Measurements from ENCODE around the gene SMOC1. TPM values are rescaled to one million over a fixed set of nuclear protein-coding genes. Genes with fewer than 3 reads are reported as not detected.
A peak's percentile ranks its signal among the peaks of the same experiment; 100 is the strongest.

The SMOC1 gene
- total RNA-seq, 1 donor from 2014 or later = 0.49 TPM

GRCh38 chr14:70011708-70012107 is 132.5 kb downstream of the SMOC1 start:
- H3K36me3 Mint-ChIP-seq (ENCODE audit: unreplicated experiment) = no peaks in the 10 kb centered on the region
- no peak overlapping the region for H3K27ac Mint-ChIP-seq (ENCODE audit: unreplicated experiment)
- no peak for TF ChIP-seq CTCF (IDR thresholded peaks at IDR 0.05; ENCODE audit: partially characterized antibody, unreplicated experiment)
- peaks cover 2% of the 10 kb centered on the region for H3K9me3 Mint-ChIP-seq (ENCODE audit: unreplicated experiment)
- DNase-seq = no peak
- no peak overlapping the region for H3K4me3 Mint-ChIP-seq (ENCODE audit: unreplicated experiment)
- H3K4me1 Mint-ChIP-seq (ENCODE audit: low read depth, unreplicated experiment) = no peaks in the 10 kb centered on the region
- H3K27me3 Mint-ChIP-seq (ENCODE audit: unreplicated experiment) = peaks cover 2% of the 10 kb centered on the region

- Mint-ChIP-seq H3K27me3 (ENCODE audit: unreplicated experiment) (peaks cover 2% of the 10 kb centered on the region), H3K4me3 (ENCODE audit: unreplicated experiment) (no peak overlapping the region), H3K36me3 (ENCODE audit: unreplicated experiment) (no peaks in the 10 kb centered on the region), H3K4me1 (ENCODE audit: low read depth, unreplicated experiment) (no peaks in the 10 kb centered on the region), H3K27ac (ENCODE audit: unreplicated experiment) (no peak overlapping the region), H3K9me3 (ENCODE audit: unreplicated experiment) (peaks cover 2% of the 10 kb centered on the region)
- peak; percentile 72 for DNase-seq
- TF ChIP-seq CTCF (IDR thresholded peaks at IDR 0.05; ENCODE audit: partially characterized antibody, unreplicated experiment) = peak; percentile 72
These were observed 134.2 kb downstream of the SMOC1 start for GRCh38 chr14:70013271-70013873.

- Mint-ChIP-seq H3K27ac (ENCODE audit: unreplicated experiment) (no peak overlapping the region), H3K9me3 (ENCODE audit: unreplicated experiment) (peaks cover 2% of the 10 kb centered on the region), H3K4me3 (ENCODE audit: unreplicated experiment) (no peak overlapping the region), H3K4me1 (ENCODE audit: low read depth, unreplicated experiment) (no peaks in the 10 kb centered on the region), H3K36me3 (ENCODE audit: unreplicated experiment) (no peaks in the 10 kb centered on the region), H3K27me3 (ENCODE audit: unreplicated experiment) (peaks cover 3% of the 10 kb centered on the region)
- TF ChIP-seq CTCF (IDR thresholded peaks at IDR 0.05; ENCODE audit: partially characterized antibody, unreplicated experiment) = no peak
- DNase-seq = no peak
These were observed 135.3 kb downstream of the SMOC1 start for GRCh38 chr14:70014406-70015095.

- H3K27ac Mint-ChIP-seq (ENCODE audit: unreplicated experiment) = no peak overlapping the region
- H3K36me3 Mint-ChIP-seq (ENCODE audit: unreplicated experiment) = no peaks in the 10 kb centered on the region
- DNase-seq = no peak
- peaks cover 4% of the 10 kb centered on the region for H3K27me3 Mint-ChIP-seq (ENCODE audit: unreplicated experiment)
- peaks cover 2% of the 10 kb centered on the region for H3K9me3 Mint-ChIP-seq (ENCODE audit: unreplicated experiment)
- no peak for TF ChIP-seq CTCF (IDR thresholded peaks at IDR 0.05; ENCODE audit: partially characterized antibody, unreplicated experiment)
- H3K4me1 Mint-ChIP-seq (ENCODE audit: low read depth, unreplicated experiment) = no peaks in the 10 kb centered on the region
- no peak overlapping the region for H3K4me3 Mint-ChIP-seq (ENCODE audit: unreplicated experiment)
These were observed 139.0 kb downstream of the SMOC1 start for GRCh38 chr14:70018230-70018629.

DNA sequence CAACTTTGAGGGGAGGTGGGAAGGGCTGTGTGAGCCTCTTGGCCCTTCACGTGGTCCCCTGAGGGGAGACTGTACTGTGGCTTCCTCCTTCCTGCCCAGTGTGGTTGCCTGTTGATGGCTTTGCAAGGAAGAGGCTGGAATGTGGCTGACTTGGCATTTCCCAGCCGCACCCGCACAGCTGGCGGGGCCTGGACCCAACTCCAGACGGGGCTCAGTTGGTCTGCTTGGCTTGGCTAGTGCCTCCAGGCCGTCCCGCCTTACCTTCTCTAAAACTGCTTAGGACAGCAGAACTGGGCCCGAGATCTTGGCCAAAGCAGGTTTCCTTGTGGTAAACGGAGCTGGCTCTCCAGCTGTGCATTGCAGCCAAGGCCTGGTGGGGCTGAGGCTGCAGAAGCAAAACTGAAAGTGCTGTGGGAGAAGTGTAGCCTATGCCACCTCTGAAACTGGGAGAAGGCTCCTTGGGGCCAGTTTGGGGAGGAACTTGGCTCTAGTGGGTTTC is 139.5 kb downstream of the SMOC1 start:
- Mint-ChIP-seq H3K9me3 (ENCODE audit: unreplicated experiment) (no peaks in the 10 kb centered on the region), H3K27ac (ENCODE audit: unreplicated experiment) (no peak overlapping the region), H3K36me3 (ENCODE audit: unreplicated experiment) (no peaks in the 10 kb centered on the region), H3K27me3 (ENCODE audit: unreplicated experiment) (peaks cover 5% of the 10 kb centered on the region), H3K4me3 (ENCODE audit: unreplicated experiment) (no peak overlapping the region), H3K4me1 (ENCODE audit: low read depth, unreplicated experiment) (no peaks in the 10 kb centered on the region)
- DNase-seq = no peak
- TF ChIP-seq CTCF (IDR thresholded peaks at IDR 0.05; ENCODE audit: partially characterized antibody, unreplicated experiment) = no peak
